ENCODE results near the gene RCOR2. TPM values are rescaled to one million over a fixed set of nuclear protein-coding genes. Genes with fewer than 3 reads are reported as not detected.
A peak's percentile ranks its signal among the peaks of the same experiment; 100 is the strongest.

The RCOR2 gene
- total RNA-seq, 1 donor from 2014 or later, result 2.6 TPM

DNA sequence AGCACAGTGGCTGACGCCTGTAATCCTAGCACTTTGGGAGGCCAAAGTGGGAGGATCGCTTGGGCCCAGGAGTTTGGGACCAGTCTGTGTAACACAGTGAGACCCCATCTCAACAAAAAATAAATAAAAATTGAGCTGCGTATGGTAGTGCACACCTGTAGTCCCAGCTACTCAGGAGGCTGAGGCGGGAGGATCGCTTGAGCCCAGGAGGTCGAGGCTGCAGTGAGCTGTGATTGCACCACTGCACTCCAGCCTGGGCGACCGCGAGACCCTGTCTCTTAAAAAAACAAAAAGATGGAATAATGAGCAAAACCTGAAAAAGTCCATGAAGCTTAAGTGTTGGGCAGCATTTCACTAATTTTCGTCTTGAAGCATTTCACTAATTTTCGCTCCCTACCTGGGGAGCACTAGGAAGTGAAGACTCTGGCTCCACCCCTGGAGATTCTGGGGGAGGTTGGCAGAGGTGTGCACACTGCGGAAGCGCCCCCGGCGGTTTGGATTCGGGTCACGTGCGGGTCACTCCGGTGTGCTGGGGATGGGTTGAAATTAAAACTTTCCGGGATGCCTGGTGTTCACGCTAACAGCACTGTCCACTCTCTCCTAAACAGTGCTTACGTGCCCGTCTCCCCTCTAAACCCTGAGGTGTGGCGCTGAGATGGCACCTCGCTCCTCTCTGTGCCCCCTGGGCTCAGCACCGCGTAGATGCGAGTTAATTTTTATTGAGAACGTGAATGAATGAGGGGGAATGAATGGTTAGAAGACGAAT, 20.9 kb upstream of the RCOR2 start:
- Mint-ChIP-seq H3K36me3 (ENCODE audit: unreplicated experiment) (no peaks in the 10 kb centered on the region), H3K4me1 (ENCODE audit: unreplicated experiment) (peaks cover 16% of the 10 kb centered on the region), H3K4me3 (ENCODE audit: unreplicated experiment) (peak overlapping the region; percentile 83), H3K9me3 (ENCODE audit: unreplicated experiment) (no peaks in the 10 kb centered on the region), H3K27me3 (ENCODE audit: unreplicated experiment) (no peaks in the 10 kb centered on the region), H3K27ac (ENCODE audit: unreplicated experiment) (peak overlapping the region; percentile 59)
- TF ChIP-seq CTCF (IDR thresholded peaks at IDR 0.05), result no peak
- no peak for DNase-seq (ENCODE audit: extremely low spot score, unreplicated experiment)

- H3K4me1 Mint-ChIP-seq (ENCODE audit: unreplicated experiment), result peaks cover 9% of the 10 kb centered on the region
- H3K36me3 Mint-ChIP-seq (ENCODE audit: unreplicated experiment), result no peaks in the 10 kb centered on the region
- no peak for TF ChIP-seq CTCF (IDR thresholded peaks at IDR 0.05)
- no peaks in the 10 kb centered on the region for H3K9me3 Mint-ChIP-seq (ENCODE audit: unreplicated experiment)
- no peaks in the 10 kb centered on the region for H3K27me3 Mint-ChIP-seq (ENCODE audit: unreplicated experiment)
- H3K4me3 Mint-ChIP-seq (ENCODE audit: unreplicated experiment), result no peak overlapping the region
- DNase-seq (ENCODE audit: extremely low spot score, unreplicated experiment), result no peak
- H3K27ac Mint-ChIP-seq (ENCODE audit: unreplicated experiment), result no peak overlapping the region
Measured at GRCh38 chr11:63933459-63933858, 16.5 kb upstream of the RCOR2 start.

- Mint-ChIP-seq H3K4me3 (ENCODE audit: unreplicated experiment) (no peak overlapping the region), H3K9me3 (ENCODE audit: unreplicated experiment) (no peaks in the 10 kb centered on the region), H3K27ac (ENCODE audit: unreplicated experiment) (no peak overlapping the region), H3K27me3 (ENCODE audit: unreplicated experiment) (peaks cover 3% of the 10 kb centered on the region), H3K4me1 (ENCODE audit: unreplicated experiment) (peaks cover 7% of the 10 kb centered on the region), H3K36me3 (ENCODE audit: unreplicated experiment) (no peaks in the 10 kb centered on the region)
- DNase-seq (ENCODE audit: extremely low spot score, unreplicated experiment), result no peak
- no peak for TF ChIP-seq CTCF (IDR thresholded peaks at IDR 0.05)
Measured at GRCh38 chr11:63931876-63932275, 14.9 kb upstream of the RCOR2 start.

- Mint-ChIP-seq H3K4me3 (ENCODE audit: unreplicated experiment) (no peak overlapping the region), H3K36me3 (ENCODE audit: unreplicated experiment) (no peaks in the 10 kb centered on the region), H3K9me3 (ENCODE audit: unreplicated experiment) (no peaks in the 10 kb centered on the region), H3K27ac (ENCODE audit: unreplicated experiment) (no peak overlapping the region), H3K27me3 (ENCODE audit: unreplicated experiment) (peaks cover 3% of the 10 kb centered on the region), H3K4me1 (ENCODE audit: unreplicated experiment) (peaks cover 7% of the 10 kb centered on the region)
- no peak for TF ChIP-seq CTCF (IDR thresholded peaks at IDR 0.05)
- DNase-seq (ENCODE audit: extremely low spot score, unreplicated experiment), result no peak
Measured at GRCh38 chr11:63931045-63931444, 14.1 kb upstream of the RCOR2 start.

DNA sequence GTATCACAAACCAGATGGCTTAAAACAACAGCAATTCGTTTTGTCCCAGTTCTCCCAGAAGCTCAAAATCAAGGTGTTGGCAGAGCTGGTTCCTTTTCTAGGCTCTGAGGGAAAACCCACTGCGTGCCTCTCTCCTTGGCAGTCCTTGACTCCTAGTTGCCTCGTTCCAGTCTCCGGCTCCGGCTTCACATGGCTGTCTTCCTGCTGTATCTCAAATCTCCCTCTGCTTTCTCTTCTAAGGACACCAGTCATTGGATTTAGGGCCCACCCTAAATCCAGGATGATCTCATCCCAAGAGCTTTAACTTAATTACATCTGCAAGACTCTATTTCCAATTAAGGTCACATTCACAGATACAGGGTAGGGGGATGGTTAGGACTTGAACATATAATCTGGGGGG, 12.7 kb upstream of the RCOR2 start:
- H3K4me1 Mint-ChIP-seq (ENCODE audit: unreplicated experiment), result peaks cover 6% of the 10 kb centered on the region
- H3K4me3 Mint-ChIP-seq (ENCODE audit: unreplicated experiment), result no peak overlapping the region
- no peak overlapping the region for H3K27ac Mint-ChIP-seq (ENCODE audit: unreplicated experiment)
- TF ChIP-seq CTCF (IDR thresholded peaks at IDR 0.05), result no peak
- H3K27me3 Mint-ChIP-seq (ENCODE audit: unreplicated experiment), result peaks cover 3% of the 10 kb centered on the region
- H3K36me3 Mint-ChIP-seq (ENCODE audit: unreplicated experiment), result no peaks in the 10 kb centered on the region
- no peaks in the 10 kb centered on the region for H3K9me3 Mint-ChIP-seq (ENCODE audit: unreplicated experiment)
- no peak for DNase-seq (ENCODE audit: extremely low spot score, unreplicated experiment)

Measured in osteocyte (in vitro differentiated cells).